Measurements from ENCODE around the gene CXorf51A.
"Not testable (repeated sequence)": the region's sequence is repeated elsewhere in the genome, so short reads cannot be mapped to it uniquely, and the experiment has no call there.

The CXorf51A gene

DNA sequence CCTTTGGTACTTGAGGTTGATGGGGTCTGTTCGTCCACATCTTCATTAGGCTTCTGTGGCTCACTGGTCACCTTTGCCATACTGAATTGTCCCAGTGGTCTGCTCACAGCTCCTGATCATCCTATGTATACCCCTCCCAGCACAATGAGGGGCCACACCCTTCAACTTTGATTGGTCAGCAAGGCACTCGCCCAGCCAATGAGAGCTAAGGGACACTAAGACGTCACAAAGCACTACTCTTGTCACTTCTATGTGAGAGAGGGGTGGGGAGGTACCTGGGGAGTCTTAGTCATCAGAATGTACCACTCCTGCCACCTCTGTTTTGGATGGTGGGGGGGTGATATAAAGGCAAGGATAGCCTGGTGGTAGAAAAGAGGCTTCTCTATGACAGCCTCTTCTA lies at the start of gene CXorf51A:
Gene CXorf51A (minus strand): TSS at position 101 of the 400 bp plus-strand sequence. CDS start 21 bp downstream, at position 80.
- not testable (repeated sequence) for DNase-seq

DNA sequence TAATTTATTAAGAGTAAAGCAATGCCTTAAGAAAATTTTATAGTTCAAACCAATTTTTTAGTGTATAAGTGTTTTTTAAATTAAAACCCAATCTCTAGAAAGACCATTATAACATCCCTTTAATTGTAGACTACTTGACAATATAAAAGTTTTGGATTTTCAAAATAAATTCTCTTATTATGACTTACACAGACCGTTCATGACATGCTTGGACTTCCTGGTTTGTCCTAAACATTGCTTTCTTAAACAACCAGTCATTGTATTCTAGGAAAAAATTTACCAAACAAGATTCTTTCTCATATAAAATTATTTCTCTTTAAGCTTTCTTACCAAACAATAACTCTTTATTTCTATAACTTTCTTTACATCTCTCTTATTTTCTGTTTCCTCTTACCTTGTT lies 49.0 kb upstream of the CXorf51A start:
- no peak for DNase-seq

DNA sequence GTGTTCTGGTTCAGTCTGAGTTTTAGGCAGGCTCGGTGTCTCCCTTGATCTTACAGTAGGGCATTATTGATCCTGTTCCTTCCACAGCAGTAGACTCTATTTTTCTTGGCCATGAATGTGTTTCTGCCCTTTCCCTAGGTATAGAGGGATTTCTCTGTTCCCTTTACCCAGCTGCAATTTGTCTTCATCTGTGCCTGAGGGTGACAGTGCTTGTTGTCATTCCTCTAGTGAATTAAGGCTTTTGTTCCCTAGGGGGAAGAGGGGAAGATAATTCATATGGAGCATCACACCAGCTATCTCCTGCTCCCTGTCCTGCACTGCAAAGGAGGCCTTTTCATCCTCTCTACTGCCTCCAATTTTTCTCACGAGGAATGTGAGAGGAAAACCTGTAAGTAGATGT lies 39.7 kb upstream of the CXorf51A start:
- no peak for DNase-seq

DNA sequence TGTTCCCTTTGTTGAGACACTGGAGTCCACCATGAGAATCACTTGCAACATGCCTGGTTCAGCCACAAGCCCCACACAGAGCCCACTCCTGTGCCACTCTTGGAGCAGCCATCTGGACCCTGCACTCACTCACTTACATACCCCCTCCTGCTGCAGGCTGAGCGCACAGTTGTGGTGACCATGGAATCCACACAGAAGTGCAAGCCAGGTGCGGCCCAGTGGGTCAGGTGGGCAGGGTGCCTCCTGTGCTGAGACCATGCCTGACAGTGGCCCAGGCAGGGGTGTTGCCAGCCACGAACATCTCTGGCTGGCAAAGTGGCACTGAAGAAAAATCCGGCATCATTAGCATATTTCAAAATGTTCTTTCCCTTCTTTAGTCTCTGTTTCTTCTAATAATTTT lies 17.4 kb upstream of the CXorf51A start:
- DNase-seq, result no peak

DNA sequence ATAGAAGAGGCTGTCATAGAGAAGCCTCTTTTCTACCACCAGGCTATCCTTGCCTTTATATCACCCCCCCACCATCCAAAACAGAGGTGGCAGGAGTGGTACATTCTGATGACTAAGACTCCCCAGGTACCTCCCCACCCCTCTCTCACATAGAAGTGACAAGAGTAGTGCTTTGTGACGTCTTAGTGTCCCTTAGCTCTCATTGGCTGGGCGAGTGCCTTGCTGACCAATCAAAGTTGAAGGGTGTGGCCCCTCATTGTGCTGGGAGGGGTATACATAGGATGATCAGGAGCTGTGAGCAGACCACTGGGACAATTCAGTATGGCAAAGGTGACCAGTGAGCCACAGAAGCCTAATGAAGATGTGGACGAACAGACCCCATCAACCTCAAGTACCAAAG lies 5.1 kb downstream of the CXorf51A start, which contains the start of gene CXorf51B:
Gene CXorf51B (plus strand): TSS at position 301 of the 400 bp plus-strand sequence. CDS start 21 bp downstream, at position 322.
- DNase-seq, result not testable (repeated sequence)
